Measurements from ENCODE around the gene MAGI2.

DNA sequence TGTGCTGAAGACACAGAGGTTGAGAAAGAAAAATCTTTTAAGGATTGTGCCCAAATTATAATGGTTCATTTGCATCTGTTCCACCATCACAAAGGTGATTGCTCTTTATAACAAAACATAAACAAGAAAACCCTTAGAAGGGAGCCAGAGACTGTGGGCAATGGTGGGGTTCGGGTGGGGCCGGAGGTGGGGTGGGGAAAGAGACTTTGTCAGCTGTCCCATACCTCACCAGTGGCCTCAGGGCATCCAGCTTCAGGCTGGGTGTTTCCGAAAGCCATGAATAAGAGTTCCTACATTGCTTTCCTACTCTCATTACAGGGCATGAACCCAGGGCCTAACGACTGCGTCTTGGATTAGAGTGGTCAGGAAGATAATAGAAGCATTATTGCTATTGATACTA is 1427.0 kb downstream of the MAGI2 start:
- TF ChIP-seq, protein P1, sequence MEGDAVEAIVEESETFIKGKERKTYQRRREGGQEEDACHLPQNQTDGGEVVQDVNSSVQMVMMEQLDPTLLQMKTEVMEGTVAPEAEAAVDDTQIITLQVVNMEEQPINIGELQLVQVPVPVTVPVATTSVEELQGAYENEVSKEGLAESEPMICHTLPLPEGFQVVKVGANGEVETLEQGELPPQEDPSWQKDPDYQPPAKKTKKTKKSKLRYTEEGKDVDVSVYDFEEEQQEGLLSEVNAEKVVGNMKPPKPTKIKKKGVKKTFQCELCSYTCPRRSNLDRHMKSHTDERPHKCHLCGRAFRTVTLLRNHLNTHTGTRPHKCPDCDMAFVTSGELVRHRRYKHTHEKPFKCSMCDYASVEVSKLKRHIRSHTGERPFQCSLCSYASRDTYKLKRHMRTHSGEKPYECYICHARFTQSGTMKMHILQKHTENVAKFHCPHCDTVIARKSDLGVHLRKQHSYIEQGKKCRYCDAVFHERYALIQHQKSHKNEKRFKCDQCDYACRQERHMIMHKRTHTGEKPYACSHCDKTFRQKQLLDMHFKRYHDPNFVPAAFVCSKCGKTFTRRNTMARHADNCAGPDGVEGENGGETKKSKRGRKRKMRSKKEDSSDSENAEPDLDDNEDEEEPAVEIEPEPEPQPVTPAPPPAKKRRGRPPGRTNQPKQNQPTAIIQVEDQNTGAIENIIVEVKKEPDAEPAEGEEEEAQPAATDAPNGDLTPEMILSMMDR (IDR thresholded peaks at IDR 0.05; ENCODE audit: borderline replicate concordance, extremely low read depth, low read length, poor library complexity, severe bottlenecking) = no peak
- TF ChIP-seq EZH2 (IDR thresholded peaks at IDR 0.05; ENCODE audit: borderline replicate concordance, low read depth, low read length, severe bottlenecking) = no peak

All from DND-41 (cell line).